CD4-positive, alpha-beta T cell treated with Interleukin-21 for 1 hour (primary cell): ENCODE results near the gene LTBP4.
"Not testable (repeated sequence)": the region's sequence is repeated elsewhere in the genome, so short reads cannot be mapped to it uniquely, and the experiment has no call there.

Experiments used
- DNase-seq: peaks from one replicate; pipeline ENCODE4 v3.0.0-alpha.2; 2020

LTBP4 gene

GRCh38 chr19:40601134-40601974 is at the start of gene LTBP4:
LTBP4 (plus strand) TSS chr19:40601369; CDS start chr19:40601388, 19 bp downstream.
- DNase-seq: peak; percentile 53

- DNase-seq: no peak
Measured at GRCh38 chr19:40552848-40553247, 48.3 kb upstream of the LTBP4 start.

- no peak for DNase-seq
Measured at GRCh38 chr19:40553885-40554857, 47.0 kb upstream of the LTBP4 start.

- no peak for DNase-seq
Measured at GRCh38 chr19:40555978-40556689, 45.0 kb upstream of the LTBP4 start.

- DNase-seq: no peak
Measured at GRCh38 chr19:40556953-40557530, 44.1 kb upstream of the LTBP4 start.

GRCh38 chr19:40559394-40559793 is 41.8 kb upstream of the LTBP4 start:
- no peak for DNase-seq

- DNase-seq: no peak
Measured at GRCh38 chr19:40560092-40560507, 41.1 kb upstream of the LTBP4 start.

GRCh38 chr19:40561947-40562346 is 39.2 kb upstream of the LTBP4 start:
- DNase-seq: no peak

GRCh38 chr19:40564535-40564934 is 36.6 kb upstream of the LTBP4 start:
- DNase-seq: not testable (repeated sequence)

GRCh38 chr19:40565355-40565754 is 35.8 kb upstream of the LTBP4 start:
- DNase-seq: no peak

GRCh38 chr19:40565910-40566495 is 35.2 kb upstream of the LTBP4 start:
- DNase-seq: no peak

- no peak for DNase-seq
Measured at GRCh38 chr19:40567040-40567749, 34.0 kb upstream of the LTBP4 start.

- DNase-seq: no peak
Measured at GRCh38 chr19:40567750-40568494, 33.2 kb upstream of the LTBP4 start.

- DNase-seq: peak; percentile 99
Measured at GRCh38 chr19:40570313-40571004, 30.7 kb upstream of the LTBP4 start.

- no peak for DNase-seq
Measured at GRCh38 chr19:40571005-40571318, 30.2 kb upstream of the LTBP4 start.

GRCh38 chr19:40571831-40572495 is 29.2 kb upstream of the LTBP4 start:
- no peak for DNase-seq

- no peak for DNase-seq
Measured at GRCh38 chr19:40575326-40575725, 25.8 kb upstream of the LTBP4 start.

GRCh38 chr19:40576151-40576584 is 25.0 kb upstream of the LTBP4 start:
- DNase-seq: peak; percentile 43
